Natural killer cell (primary cell): ENCODE data around the gene AIFM2. TPM values are rescaled to one million over a fixed set of nuclear protein-coding genes. Genes with fewer than 3 reads are reported as not detected.

Experiments
- ATAC-seq, 3 donors: fragments of 150-1000 bp in 2 of 3; fragments of 200-7000 bp in 1 of 3; cut with Tn5 transposase; 1 replicate in 1 of 3; 2 replicates in 2 of 3; pipeline ENCODE4 v1.10.0; 2021; ENCODE audit warnings: mild to moderate bottlenecking in 2 of 3, moderate library complexity in 2 of 3
- DNase-seq, 2 donors: peaks; one replicate each; pipeline versions ENCODE4 v3.0.0 to v3.0.0-alpha.2; 2013 to 2021; ENCODE audit warnings: mixed read lengths in 1 of 2
- H3K27ac ChIP-seq: one replicate; pipeline ENCODE4 v1.5.1; 2013; ENCODE audit warnings: mild to moderate bottlenecking, low read length
- H3K27me3 ChIP-seq: one replicate; pipeline ENCODE4 v1.6.1; 2013; ENCODE audit warnings: low read length; ENCODE audit not compliant: control insufficient read depth, insufficient read depth
- H3K36me3 ChIP-seq: one replicate; pipeline ENCODE4 v1.6.1; 2013; ENCODE audit warnings: low read length; ENCODE audit not compliant: control insufficient read depth, insufficient read depth
- H3K4me1 ChIP-seq: one replicate; pipeline ENCODE4 v1.6.1; 2013; ENCODE audit warnings: low read length; ENCODE audit not compliant: control insufficient read depth, insufficient read depth
- H3K4me3 ChIP-seq: one replicate; pipeline ENCODE4 v1.5.1; 2013; ENCODE audit warnings: low read length
- H3K9me3 ChIP-seq: one replicate; pipeline ENCODE4 v1.6.1; 2013; ENCODE audit warnings: low read length; ENCODE audit not compliant: control insufficient read depth, insufficient read depth
- H3K27ac Mint-ChIP-seq, 2 donors: one replicate each; pipeline ENCODE4 v1.8.0; 2022; ENCODE audit warnings: mild to moderate bottlenecking in 2 of 2, mixed read lengths in 2 of 2, moderate library complexity in 1 of 2
- H3K27me3 Mint-ChIP-seq, 2 donors: one replicate each; pipeline ENCODE4 v1.8.0; 2022; ENCODE audit warnings: low read depth in 2 of 2, mixed read lengths in 2 of 2
- H3K36me3 Mint-ChIP-seq: one replicate; pipeline ENCODE4 v1.8.0; 2022; ENCODE audit warnings: mixed read lengths
- H3K4me1 Mint-ChIP-seq, 2 donors: one replicate each; pipeline ENCODE4 v1.8.0; 2022; ENCODE audit warnings: mixed read lengths in 2 of 2
- H3K4me3 Mint-ChIP-seq: one replicate; pipeline ENCODE4 v1.8.0; 2022; ENCODE audit warnings: mild to moderate bottlenecking, moderate library complexity, mixed read lengths
- H3K9me3 Mint-ChIP-seq, 2 donors: one replicate each; pipeline ENCODE4 v1.8.0; 2022; ENCODE audit warnings: mixed read lengths in 2 of 2
- CTCF ChIP-seq: fragments of 200-600 bp; IDR thresholded peaks from one replicate; pipeline ENCODE4 v1.8.0; 2022; ENCODE audit warnings: antibody characterized with exemption
- WGBS: methylation state at CpG from one replicate; pipeline ENCODE4 v1.1.7; 2013; ENCODE audit warnings: missing lambda C conversion rate; ENCODE audit not compliant: insufficient coverage; 5-methylcytosine and 5-hydroxymethylcytosine counted together
- intact Hi-C: fragments of 100-400 bp; cut with micrococcal nuclease; formaldehyde crosslinking; loops from one replicate; pipeline ENCODE4 v1.14.2; 2022
- total RNA-seq, 4 donors: library from RNA; stranded (reverse); fragments of 120-200 nt in 1 of 4; gene quantifications; one replicate each; pipeline versions ENCODE4 v1.2.3 to v1.2.4, GENCODE V29; 2013 to 2022

AIFM2 gene
- total RNA-seq, 3 donors from 2014 or later (not counting 1 experiment from before 2014, with no cell fraction given) = 3.7 to 4.2 (median 3.9) TPM

GRCh38 chr10:70096016-70096704, 36.5 kb downstream of the AIFM2 start:
- DNase-seq (no peak), ATAC-seq (no peak)
- peaks cover 25% of the 10 kb centered on the region for H3K4me1 ChIP-seq
- H3K4me3 Mint-ChIP-seq = no peak overlapping the region
- no peaks in the 10 kb centered on the region for H3K27me3 Mint-ChIP-seq
- intact Hi-C loops = no loop called here
- peaks cover 45% of the 10 kb centered on the region in 2 donors for H3K4me1 Mint-ChIP-seq
- peak overlapping the region in 1 of 2 donors; percentile 40 for H3K27ac Mint-ChIP-seq
- no peaks in the 10 kb centered on the region for H3K36me3 Mint-ChIP-seq
- H3K9me3 Mint-ChIP-seq = no peaks in the 10 kb centered on the region
- WGBS = 71% methylated on average over 4 of the region's 6 CpGs
- no peaks in the 10 kb centered on the region for H3K9me3 ChIP-seq
- no peak overlapping the region for H3K4me3 ChIP-seq
- H3K36me3 ChIP-seq = no peaks in the 10 kb centered on the region
- no peaks in the 10 kb centered on the region for H3K27me3 ChIP-seq
- no peak for TF ChIP-seq CTCF
- H3K27ac ChIP-seq = no peak overlapping the region

- DNase-seq = no peak
- Histone ChIP-seq H3K27ac (no peak overlapping the region), H3K9me3 (no peaks in the 10 kb centered on the region), H3K4me3 (no peak overlapping the region), H3K36me3 (no peaks in the 10 kb centered on the region), H3K4me1 (peaks cover 25% of the 10 kb centered on the region), H3K27me3 (no peaks in the 10 kb centered on the region)
- no peaks in the 10 kb centered on the region for H3K36me3 Mint-ChIP-seq
- peak overlapping the region in 1 of 2 donors; percentile 86 for H3K27ac Mint-ChIP-seq
- WGBS = 93% methylated on average over 2 of the region's 2 CpGs
- peaks cover 45% of the 10 kb centered on the region in 2 donors for H3K4me1 Mint-ChIP-seq
- H3K27me3 Mint-ChIP-seq = no peaks in the 10 kb centered on the region
- no peak overlapping the region for H3K4me3 Mint-ChIP-seq
- no peaks in the 10 kb centered on the region for H3K9me3 Mint-ChIP-seq
- no peak for ATAC-seq
- intact Hi-C loops = no loop called here
- no peak for TF ChIP-seq CTCF
Observed at GRCh38 chr10:70094250-70094649, 38.4 kb downstream of the AIFM2 start.

GRCh38 chr10:70093335-70093944, 39.2 kb downstream of the AIFM2 start:
- Mint-ChIP-seq H3K36me3 (no peaks in the 10 kb centered on the region), H3K9me3 (no peaks in the 10 kb centered on the region), H3K4me3 (peak overlapping the region; percentile 80), H3K27ac (peak overlapping the region; percentile 78 to 86), H3K4me1 (peaks cover 45% of the 10 kb centered on the region in 2 donors), H3K27me3 (no peaks in the 10 kb centered on the region)
- WGBS = 45% methylated on average over 9 of the region's 9 CpGs
- Histone ChIP-seq H3K36me3 (no peaks in the 10 kb centered on the region), H3K4me1 (peaks cover 25% of the 10 kb centered on the region), H3K9me3 (no peaks in the 10 kb centered on the region), H3K27me3 (no peaks in the 10 kb centered on the region), H3K27ac (peak overlapping the region; percentile 42), H3K4me3 (peak overlapping the region; percentile 3)
- no peak for TF ChIP-seq CTCF
- DNase-seq (peak in 1 of 2 donors; percentile 66), ATAC-seq (peak; percentile 62 to 80 (median 73))
- intact Hi-C loops = no loop called here
